Measurements from ENCODE around the gene VAC14.

The VAC14 gene

GRCh38 chr16:70725024-70725911 lies 75.7 kb downstream of the VAC14 start:
- DNase-seq (ENCODE audit: low read depth in 2 of 2): no peak

GRCh38 chr16:70724146-70725023 lies 76.6 kb downstream of the VAC14 start:
- no peak for DNase-seq (ENCODE audit: low read depth in 2 of 2)

GRCh38 chr16:70723740-70724145 lies 77.2 kb downstream of the VAC14 start:
- no peak for DNase-seq (ENCODE audit: low read depth in 2 of 2)

DNA sequence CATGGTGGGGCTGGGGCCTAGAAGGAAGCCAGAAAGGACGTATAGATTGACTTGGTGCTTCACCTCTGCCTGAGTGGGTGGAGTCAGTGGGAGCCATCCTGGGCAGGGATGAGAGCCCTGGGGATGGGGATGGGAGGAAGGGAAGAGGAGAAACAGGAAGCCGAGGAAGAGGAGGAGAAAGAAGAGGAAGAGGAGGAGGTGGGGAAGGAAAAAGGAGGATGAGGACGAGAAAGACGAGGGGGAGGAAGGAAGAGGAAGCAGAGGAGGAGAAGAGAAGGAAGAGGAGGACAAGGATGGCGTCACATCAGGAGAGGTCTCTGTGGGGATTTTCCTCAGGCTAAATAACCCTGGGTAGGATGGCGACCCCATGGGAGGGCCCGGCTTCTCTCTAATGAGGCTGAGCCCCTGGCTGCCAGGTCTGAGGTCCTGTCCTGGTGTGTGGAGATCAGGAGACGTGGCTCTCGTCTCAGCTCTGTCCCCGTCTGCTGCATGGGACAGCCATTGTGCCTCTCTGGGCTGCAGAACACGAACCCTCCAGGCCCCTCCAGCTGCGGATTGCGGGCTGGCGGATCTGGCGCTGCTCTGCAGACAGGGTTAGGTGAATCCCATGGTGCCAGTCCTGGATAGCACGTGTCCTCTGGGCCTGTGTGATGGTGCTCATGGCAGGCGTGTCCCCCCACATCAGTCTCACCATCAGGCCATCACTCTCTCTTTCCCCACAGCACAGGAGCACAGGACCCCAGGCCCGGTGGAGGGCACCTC lies 79.6 kb downstream of the VAC14 start:
- no peak for DNase-seq (ENCODE audit: low read depth in 2 of 2)

DNA sequence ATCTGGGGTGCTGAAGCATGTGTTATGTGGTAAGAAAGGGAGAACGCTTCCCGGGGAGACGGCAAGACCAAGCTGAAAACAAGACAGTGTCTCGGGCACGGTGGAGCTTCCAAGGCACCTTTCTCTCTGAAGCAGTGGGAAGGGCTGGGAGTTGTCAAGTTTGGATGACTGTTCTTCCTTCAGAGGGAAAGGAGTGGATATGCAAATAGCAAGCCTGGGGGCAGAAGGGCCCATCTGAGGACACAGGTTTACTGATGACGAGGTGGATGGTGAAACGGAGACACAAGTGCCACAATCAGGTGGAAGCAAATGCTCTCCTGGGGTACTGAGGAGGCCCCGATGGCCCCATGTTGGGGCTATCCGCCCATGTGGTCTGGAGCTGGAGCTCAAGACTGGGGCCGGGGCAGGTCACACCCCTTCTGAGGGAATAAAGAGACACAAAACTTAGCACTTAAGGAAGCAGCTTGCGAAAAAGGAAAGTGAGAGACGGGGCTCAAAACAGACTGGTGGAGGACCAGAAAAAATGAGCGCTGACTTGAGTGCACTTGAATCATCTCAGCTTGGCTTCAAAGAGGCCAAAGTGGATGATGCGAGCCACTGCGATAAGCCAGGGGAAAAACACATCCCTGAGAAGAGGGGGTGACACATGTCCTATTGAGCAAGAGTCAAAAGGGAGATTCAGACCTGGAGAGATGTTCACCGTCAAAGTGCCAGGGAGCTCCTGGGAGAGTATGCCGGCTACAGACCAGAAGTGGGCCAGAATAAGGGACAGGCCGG lies 80.3 kb downstream of the VAC14 start:
- no peak for DNase-seq (ENCODE audit: low read depth in 2 of 2)

DNA sequence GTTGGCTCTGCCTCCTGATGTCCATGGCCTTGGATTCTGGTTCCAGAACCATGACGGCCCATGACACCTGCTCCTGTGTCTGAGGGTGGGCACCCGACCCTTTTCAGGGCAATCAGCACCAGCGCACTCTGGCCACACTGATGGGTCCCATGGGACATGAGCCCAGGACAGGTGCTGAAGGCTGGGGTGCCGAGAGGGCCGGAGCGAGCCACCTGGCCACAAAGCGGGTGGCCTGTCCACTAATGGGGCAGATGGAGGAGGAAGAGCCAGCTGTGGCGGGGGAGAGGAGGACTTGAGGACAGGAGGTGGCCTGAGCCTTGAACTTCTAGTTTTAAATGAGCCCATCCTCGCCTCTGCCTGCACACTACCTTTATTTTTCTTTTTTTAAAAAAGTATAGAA lies 83.9 kb downstream of the VAC14 start:
- DNase-seq (ENCODE audit: low read depth in 2 of 2): no peak

DNA sequence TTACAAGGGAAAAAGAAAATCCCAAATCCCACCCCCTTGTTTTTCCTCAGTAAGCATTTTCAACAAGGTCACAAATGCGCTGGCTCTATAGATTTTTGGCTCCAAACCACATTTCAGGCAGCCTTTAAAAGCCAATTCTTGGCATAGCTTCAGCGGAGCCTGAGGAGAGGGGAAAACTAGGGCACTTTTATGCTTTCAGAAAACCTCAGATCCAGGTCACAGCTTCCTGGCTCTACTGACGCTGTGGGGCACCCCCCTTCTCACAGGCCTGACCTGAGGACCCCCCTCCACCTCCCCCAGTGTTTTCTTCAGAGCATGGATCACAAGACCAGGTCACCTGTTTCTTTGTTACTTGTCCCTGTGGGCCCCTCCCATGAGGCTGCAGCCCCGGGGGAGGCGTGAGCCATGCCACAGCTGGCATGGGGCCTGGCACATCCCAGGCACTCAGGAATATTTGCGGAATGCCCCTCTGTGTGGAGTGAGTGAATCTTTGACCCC lies 85.0 kb downstream of the VAC14 start:
- no peak for DNase-seq (ENCODE audit: low read depth in 2 of 2)

GRCh38 chr16:70715055-70715858 lies 85.7 kb downstream of the VAC14 start:
- no peak for DNase-seq (ENCODE audit: low read depth in 2 of 2)

DNA sequence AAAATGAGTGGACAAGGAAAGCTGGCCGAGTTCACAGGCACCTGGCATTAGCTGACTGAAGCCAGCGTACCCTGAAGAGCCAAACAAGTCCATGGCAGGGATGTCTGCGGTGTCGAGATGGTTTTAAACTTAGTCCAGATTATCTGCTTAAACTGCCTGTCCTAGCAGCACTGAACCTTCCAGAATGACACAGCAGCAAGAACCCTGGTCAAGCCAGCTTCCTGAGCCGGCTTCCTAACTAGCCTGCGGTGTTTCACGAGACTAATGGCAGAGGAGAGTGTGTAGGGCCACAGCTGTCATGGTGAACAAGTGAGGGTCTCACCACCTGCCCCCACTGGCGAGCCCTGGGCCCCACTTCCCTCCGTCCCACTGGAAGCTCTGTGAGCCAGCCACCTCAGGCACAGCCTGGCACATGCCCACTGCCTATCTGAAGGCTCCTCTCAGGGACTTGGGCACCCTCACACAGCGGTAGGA lies 86.3 kb downstream of the VAC14 start:
- DNase-seq (ENCODE audit: low read depth in 2 of 2): no peak

GRCh38 chr16:70713824-70714223 lies 87.1 kb downstream of the VAC14 start:
- DNase-seq (ENCODE audit: low read depth in 2 of 2): no peak

DNA sequence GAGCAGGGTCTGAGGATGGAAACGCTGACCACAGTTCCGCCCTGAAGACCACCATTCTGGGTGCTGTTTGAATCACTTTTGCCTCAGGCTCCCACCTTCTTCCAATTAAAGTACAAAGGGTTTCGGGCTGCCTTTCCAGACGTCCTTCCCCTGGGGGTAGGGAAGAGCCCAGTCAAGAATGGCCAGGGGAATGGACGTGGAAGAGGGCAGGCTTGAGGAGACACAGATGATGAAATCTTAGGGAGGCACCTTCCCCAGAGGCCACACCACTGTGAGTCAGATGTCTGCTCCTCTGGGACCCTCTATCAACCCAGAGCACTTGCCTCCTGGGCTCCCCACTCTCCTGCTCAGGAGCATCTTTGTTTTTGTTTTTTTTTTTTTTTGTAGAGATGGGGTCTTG lies 87.6 kb downstream of the VAC14 start:
- no peak for DNase-seq (ENCODE audit: low read depth in 2 of 2)

DNA sequence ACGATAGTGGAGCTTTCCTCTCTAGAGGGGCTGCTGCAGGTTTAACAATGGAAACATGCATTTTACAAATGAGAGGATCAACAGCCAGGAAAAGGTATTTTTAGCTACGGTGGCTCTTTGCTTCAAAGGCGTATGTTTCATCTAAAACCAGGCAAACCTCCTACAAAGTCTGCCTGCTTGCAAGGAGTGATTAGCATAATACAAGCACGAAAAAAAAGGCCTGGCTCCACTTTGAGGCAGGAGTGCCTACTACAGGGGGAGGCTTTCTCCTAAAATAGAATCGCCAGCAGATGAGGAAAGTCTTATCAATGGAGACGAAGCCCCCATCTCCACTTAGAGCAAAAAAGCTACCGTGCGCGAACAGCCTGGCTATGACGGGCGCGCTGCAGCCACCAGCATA lies 88.0 kb downstream of the VAC14 start:
- DNase-seq (ENCODE audit: low read depth in 2 of 2): no peak

GRCh38 chr16:70712359-70712758 lies 88.6 kb downstream of the VAC14 start:
- no peak for DNase-seq (ENCODE audit: low read depth in 2 of 2)

GRCh38 chr16:70711211-70712031 lies 89.5 kb downstream of the VAC14 start:
- no peak for DNase-seq (ENCODE audit: low read depth in 2 of 2)

- DNase-seq (ENCODE audit: low read depth in 2 of 2): no peak
Observed at GRCh38 chr16:70710422-70711210, 90.3 kb downstream of the VAC14 start.

- no peak for DNase-seq (ENCODE audit: low read depth in 2 of 2)
Observed at GRCh38 chr16:70709942-70710341, 91.0 kb downstream of the VAC14 start.

DNA sequence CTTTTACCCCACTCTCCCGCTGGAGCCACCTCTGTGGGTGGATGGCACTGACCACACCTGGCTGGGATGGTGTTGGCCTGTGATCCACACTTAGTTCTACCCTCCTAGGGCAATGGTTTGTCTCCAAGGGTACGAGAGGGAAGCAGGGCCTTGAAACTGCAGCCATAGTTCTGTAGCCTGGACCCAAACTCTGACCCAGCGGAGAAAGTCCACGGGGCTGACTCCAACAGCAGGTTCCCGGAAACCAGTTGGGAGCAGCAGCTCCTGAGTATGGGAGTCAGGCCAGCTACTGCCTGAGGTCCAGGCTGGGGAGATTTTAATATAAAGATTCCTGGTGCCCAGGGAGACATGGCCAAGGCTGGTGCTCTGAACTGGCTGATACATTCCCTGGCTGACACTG lies 91.5 kb downstream of the VAC14 start:
- DNase-seq (ENCODE audit: low read depth in 2 of 2): no peak

Data from stimulated activated CD8-positive, alpha-beta memory T cell treated with anti-CD3 and anti-CD28 coated beads, Interleukin-2, amount 100 ng/mL, for 48 hours (primary cell).